HEK293 (cell line): Measurements from ENCODE around the gene SLC1A6.

Experiments
- CTCF ChIA-PET: fragments of 350-600 bp; formaldehyde crosslinking; extraction: SDS; loops from one replicate; lab custom pipeline; 2021; ENCODE audit warnings: antibody characterized with exemption; lab: Yijun Ruan, JAX
- POLR2A ChIA-PET: fragments of 300-600 bp; formaldehyde crosslinking; extraction: SDS; loops from one replicate; lab custom pipeline; 2020; ENCODE audit warnings: antibody characterized with exemption, inconsistent platforms; lab: Yijun Ruan, JAX
- H3K27ac ChIP-seq: fragments of 200-500 bp; sonication (Bioruptor generic); 2 replicates; pipeline ENCODE4 v1.5.1; 2014; ENCODE audit warnings: low read depth, low read length, control low read depth, inconsistent platforms; ENCODE audit errors: extremely low read depth
- H3K36me3 ChIP-seq, 2 experiments: fragments of 200-500 bp in 1 of 2; sonication (Bioruptor generic) in 1 of 2; 1 replicate in 1 of 2; 2 replicates in 1 of 2; pipeline ENCODE4 v1.5.1; 2014 to 2017; ENCODE audit warnings: inconsistent platforms in 2 of 2, low read length in 2 of 2; ENCODE audit not compliant: control insufficient read depth in 2 of 2, insufficient read depth in 1 of 2
- H3K4me1 ChIP-seq: fragments of 200-500 bp; sonication (Bioruptor generic); 2 replicates; pipeline ENCODE4 v1.5.1; 2014; ENCODE audit warnings: mild to moderate bottlenecking, low read length, inconsistent platforms; ENCODE audit not compliant: control insufficient read depth, insufficient read depth
- H3K4me3 ChIP-seq: 2 replicates; pipeline ENCODE4 v1.5.1; 2011; ENCODE audit warnings: low read depth, mild to moderate bottlenecking, control low read depth, low read length, moderate library complexity
- H3K9me3 ChIP-seq: fragments of 200-500 bp; sonication (Bioruptor generic); 2 replicates; pipeline ENCODE4 v1.5.1; 2014; ENCODE audit warnings: low read depth, low read length, inconsistent platforms; ENCODE audit not compliant: control insufficient read depth, insufficient read depth
- EGR2 ChIP-seq: fragments of 450-650 bp; formaldehyde crosslinking; IDR thresholded peaks from 2 replicates; pipeline ENCODE4 v1.5.1; 2016; ENCODE audit warnings: low read depth, missing biosample characterization, missing genetic modification characterization
- ELK4 ChIP-seq: IDR thresholded peaks from 2 replicates; pipeline ENCODE4 v1.6.1; 2011; ENCODE audit warnings: mild to moderate bottlenecking, low read depth, low read length, borderline replicate concordance
- GLI4 ChIP-seq: fragments of 450-650 bp; formaldehyde crosslinking; IDR thresholded peaks from 2 replicates; pipeline ENCODE4 v1.5.1; 2016; ENCODE audit warnings: missing biosample characterization, missing genetic modification characterization
- INSM2 ChIP-seq: fragments of 450-650 bp; formaldehyde crosslinking; IDR thresholded peaks from 2 replicates; pipeline ENCODE4 v1.5.1; 2016; ENCODE audit warnings: missing biosample characterization, missing genetic modification characterization
- KLF16 ChIP-seq: fragments of 450-650 bp; formaldehyde crosslinking; IDR thresholded peaks from 2 replicates; pipeline ENCODE4 v1.5.1; 2017; ENCODE audit warnings: missing biosample characterization, missing genetic modification characterization
- REPIN1 ChIP-seq: fragments of 450-650 bp; formaldehyde crosslinking; IDR thresholded peaks from 2 replicates; pipeline ENCODE4 v1.5.1; 2017; ENCODE audit warnings: missing biosample characterization, missing genetic modification characterization, low read depth
- SALL2 ChIP-seq: fragments of 450-650 bp; formaldehyde crosslinking; IDR thresholded peaks from 2 replicates; pipeline ENCODE4 v1.5.0; 2017; ENCODE audit warnings: missing biosample characterization, mild to moderate bottlenecking, missing genetic modification characterization, borderline replicate concordance
- YY2 ChIP-seq: fragments of 450-650 bp; formaldehyde crosslinking; IDR thresholded peaks from 2 replicates; pipeline ENCODE4 v1.5.1; 2016; ENCODE audit warnings: missing biosample characterization, missing genetic modification characterization
- ZBTB17 ChIP-seq: fragments of 450-650 bp; formaldehyde crosslinking; IDR thresholded peaks from 2 replicates; pipeline ENCODE4 v1.5.1; 2016; ENCODE audit warnings: missing biosample characterization, missing genetic modification characterization
- ZFHX2 ChIP-seq: fragments of 450-650 bp; formaldehyde crosslinking; conservative IDR thresholded peaks from 2 replicates; pipeline ENCODE4 v1.5.1; 2016; ENCODE audit warnings: missing biosample characterization, missing genetic modification characterization
- ZNF169 ChIP-seq: fragments of 450-650 bp; formaldehyde crosslinking; IDR thresholded peaks from 2 replicates; pipeline ENCODE4 v1.5.1; 2016; ENCODE audit warnings: missing biosample characterization, missing genetic modification characterization
- ZNF175 ChIP-seq: fragments of 450-650 bp; formaldehyde crosslinking; IDR thresholded peaks from 2 replicates; pipeline ENCODE4 v1.5.1; 2016; ENCODE audit warnings: missing biosample characterization, missing genetic modification characterization
- ZNF350 ChIP-seq: fragments of 450-650 bp; formaldehyde crosslinking; IDR thresholded peaks from 2 replicates; pipeline ENCODE4 v1.5.0; 2017; ENCODE audit warnings: missing biosample characterization, mild to moderate bottlenecking, missing genetic modification characterization
- ZNF398 ChIP-seq: fragments of 450-650 bp; formaldehyde crosslinking; IDR thresholded peaks from 2 replicates; pipeline ENCODE4 v1.5.1; 2017; ENCODE audit warnings: missing biosample characterization, missing genetic modification characterization
- ZNF510 ChIP-seq: fragments of 450-650 bp; formaldehyde crosslinking; IDR thresholded peaks from 2 replicates; pipeline ENCODE4 v1.5.1; 2018; ENCODE audit warnings: mild to moderate bottlenecking, missing genetic modification characterization, missing biosample characterization; ENCODE audit not compliant: insufficient replicate concordance
- ZNF548 ChIP-seq: fragments of 450-650 bp; formaldehyde crosslinking; IDR thresholded peaks from 2 replicates; pipeline ENCODE4 v1.5.1; 2016; ENCODE audit warnings: missing biosample characterization, missing genetic modification characterization
- ZNF596 ChIP-seq: fragments of 450-650 bp; IDR thresholded peaks from 2 replicates; pipeline ENCODE4 v1.5.0; 2018; ENCODE audit warnings: missing biosample characterization, mild to moderate bottlenecking, missing genetic modification characterization, moderate library complexity
- ZNF610 ChIP-seq: fragments of 450-650 bp; formaldehyde crosslinking; IDR thresholded peaks from 2 replicates; pipeline ENCODE4 v1.5.1; 2016; ENCODE audit warnings: missing biosample characterization, missing genetic modification characterization, borderline replicate concordance
- ZNF623 ChIP-seq: fragments of 450-650 bp; formaldehyde crosslinking; IDR thresholded peaks from 2 replicates; pipeline ENCODE4 v1.5.1; 2016; ENCODE audit warnings: missing biosample characterization, missing genetic modification characterization
- ZNF791 ChIP-seq: fragments of 450-650 bp; formaldehyde crosslinking; IDR thresholded peaks from 2 replicates; pipeline ENCODE4 v1.5.1; 2016; ENCODE audit warnings: missing biosample characterization, missing genetic modification characterization
- ZSCAN18 ChIP-seq: fragments of 450-650 bp; formaldehyde crosslinking; IDR thresholded peaks from 2 replicates; pipeline ENCODE4 v1.5.1; 2016; ENCODE audit warnings: missing biosample characterization, missing genetic modification characterization

Gene SLC1A6

GRCh38 chr19:14992780-14993179 is 13.1 kb upstream of the SLC1A6 start:
- Histone ChIP-seq H3K9me3 (no peaks in the 10 kb centered on the region), H3K36me3 (no peaks in the 10 kb centered on the region), H3K4me1 (no peaks in the 10 kb centered on the region)
- ChIA-PET POLR2A (no interaction called here), CTCF (no interaction called here)
- TF ChIP-seq ZNF350 (tag by site-specific recombination) (no peak), INSM2 (tag by site-specific recombination) (no peak), GLI4 (no peak), ZNF169 (tag by site-specific recombination) (no peak)
- TF ChIP-seq, all 188 proteins: peak for 0
- no peak overlapping the region for H3K27ac ChIP-seq
- H3K4me3 ChIP-seq: no peak overlapping the region

- ChIA-PET CTCF (no interaction called here), POLR2A (no interaction called here)
- Histone ChIP-seq H3K36me3 (no peaks in the 10 kb centered on the region), H3K4me1 (no peaks in the 10 kb centered on the region), H3K9me3 (no peaks in the 10 kb centered on the region), H3K4me3 (no peak overlapping the region), H3K27ac (no peak overlapping the region)
- TF ChIP-seq KLF16 (tag by site-specific recombination): no peak
- no peak for TF ChIP-seq ZNF623 (tag by site-specific recombination)
- no peak for TF ChIP-seq ZNF596 (tag by site-specific recombination)
- no peak for TF ChIP-seq SALL2 (tag by site-specific recombination)
- TF ChIP-seq ZSCAN18: no peak
- TF ChIP-seq ZNF791 (tag by site-specific recombination): no peak
- TF ChIP-seq REPIN1 (tag by site-specific recombination): no peak
These were observed 5.5 kb upstream of the SLC1A6 start for GRCh38 chr19:14985133-14985532.

GRCh38 chr19:14978161-14978776 is 1.4 kb downstream of the SLC1A6 start:
- CTCF ChIA-PET: no interaction called here
- Histone ChIP-seq H3K9me3 (no peaks in the 10 kb centered on the region), H3K4me3 (no peak overlapping the region), H3K4me1 (no peaks in the 10 kb centered on the region), H3K36me3 (no peaks in the 10 kb centered on the region), H3K27ac (no peak overlapping the region)
- POLR2A ChIA-PET: no interaction called here
- TF ChIP-seq KLF16 (tag by site-specific recombination) (no peak), ZNF398 (no peak), ELK4 (no peak), ZNF610 (tag by site-specific recombination) (no peak), EGR2 (tag by site-specific recombination) (peak; percentile 92), ZNF510 (tag by site-specific recombination) (no peak), YY2 (peak; percentile 17; the same call in 1 of the 2 replicates), ZBTB17 (tag by site-specific recombination) (no peak), ZNF175 (tag by site-specific recombination) (no peak), ZFHX2 (tag by site-specific recombination) (peak; percentile 95), REPIN1 (tag by site-specific recombination) (no peak), ZNF548 (tag by site-specific recombination) (no peak)
